Measurements from ENCODE around the gene GPR39. TPM values are rescaled to one million over a fixed set of nuclear protein-coding genes. Genes with fewer than 3 reads are reported as not detected.

The GPR39 gene
- total RNA-seq, 4 donors from 2014 or later: 0.72 to 1.6 (median 1.4) TPM

DNA sequence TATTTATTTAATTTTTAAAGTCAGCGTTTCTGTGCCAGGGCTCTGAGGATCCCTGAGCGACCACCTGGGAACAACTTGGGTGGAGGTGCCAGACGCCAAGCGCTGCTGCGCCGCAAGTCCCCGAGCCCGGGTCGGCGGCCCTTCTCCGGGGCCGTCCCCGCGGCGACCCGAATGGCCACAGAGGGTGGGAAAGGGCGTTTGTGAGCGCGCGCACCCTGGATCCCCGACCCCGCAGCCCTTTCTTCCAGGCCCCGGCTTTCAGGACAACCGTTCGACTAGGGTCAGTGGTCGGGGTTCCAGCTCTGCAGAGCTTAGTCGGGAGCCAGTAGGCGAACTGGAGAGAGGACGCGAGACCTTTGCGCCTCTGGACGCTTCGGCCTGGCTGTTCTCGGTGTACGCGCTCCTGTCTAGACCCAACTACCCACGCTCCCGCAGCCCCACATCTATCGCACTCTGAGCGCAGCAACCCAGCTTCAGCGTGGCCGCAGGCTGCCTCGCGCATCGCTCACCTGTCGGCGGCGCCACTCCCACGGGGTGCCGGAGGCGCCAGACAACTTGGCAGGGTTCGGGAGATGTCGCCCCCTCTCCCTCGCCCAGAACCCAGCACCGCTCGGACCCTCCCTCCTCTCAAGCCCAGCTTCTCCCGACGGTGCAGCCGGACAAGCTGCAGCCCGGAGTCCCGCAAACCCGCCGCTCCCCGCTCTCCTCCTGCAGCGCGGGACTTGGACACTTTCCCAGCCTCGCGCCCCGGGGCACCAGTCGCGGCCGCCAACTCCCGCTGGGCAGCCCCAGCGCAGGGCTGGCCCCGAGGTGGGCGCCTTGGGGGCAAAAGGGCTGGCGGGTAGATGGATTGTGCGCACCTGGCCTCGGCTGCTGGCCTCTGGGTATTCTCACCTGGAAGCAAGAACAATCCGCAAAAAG lies 252.6 kb downstream of the GPR39 start:
- Histone ChIP-seq H3K9me3 (no peaks in the 10 kb centered on the region), H3K27ac (no peak overlapping the region), H3K4me3 (peak overlapping the region; percentile 48), H3K36me3 (no peaks in the 10 kb centered on the region), H3K27me3 (peaks cover 43% of the 10 kb centered on the region), H3K4me1 (peaks cover 33% of the 10 kb centered on the region)
- DNase-seq (ENCODE audit: low spot score in 2 of 2): no peak
- WGBS: 1% methylated on average over 30 of the region's 80 CpGs
- TF ChIP-seq POLR2AphosphoS5 (IDR thresholded peaks at IDR 0.05) (no peak), POLR2A (IDR thresholded peaks at IDR 0.05) (no peak), EP300 (IDR thresholded peaks at IDR 0.05) (no peak)
- TF ChIP-seq, protein P1, sequence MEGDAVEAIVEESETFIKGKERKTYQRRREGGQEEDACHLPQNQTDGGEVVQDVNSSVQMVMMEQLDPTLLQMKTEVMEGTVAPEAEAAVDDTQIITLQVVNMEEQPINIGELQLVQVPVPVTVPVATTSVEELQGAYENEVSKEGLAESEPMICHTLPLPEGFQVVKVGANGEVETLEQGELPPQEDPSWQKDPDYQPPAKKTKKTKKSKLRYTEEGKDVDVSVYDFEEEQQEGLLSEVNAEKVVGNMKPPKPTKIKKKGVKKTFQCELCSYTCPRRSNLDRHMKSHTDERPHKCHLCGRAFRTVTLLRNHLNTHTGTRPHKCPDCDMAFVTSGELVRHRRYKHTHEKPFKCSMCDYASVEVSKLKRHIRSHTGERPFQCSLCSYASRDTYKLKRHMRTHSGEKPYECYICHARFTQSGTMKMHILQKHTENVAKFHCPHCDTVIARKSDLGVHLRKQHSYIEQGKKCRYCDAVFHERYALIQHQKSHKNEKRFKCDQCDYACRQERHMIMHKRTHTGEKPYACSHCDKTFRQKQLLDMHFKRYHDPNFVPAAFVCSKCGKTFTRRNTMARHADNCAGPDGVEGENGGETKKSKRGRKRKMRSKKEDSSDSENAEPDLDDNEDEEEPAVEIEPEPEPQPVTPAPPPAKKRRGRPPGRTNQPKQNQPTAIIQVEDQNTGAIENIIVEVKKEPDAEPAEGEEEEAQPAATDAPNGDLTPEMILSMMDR (IDR thresholded peaks at IDR 0.05): no peak

DNA sequence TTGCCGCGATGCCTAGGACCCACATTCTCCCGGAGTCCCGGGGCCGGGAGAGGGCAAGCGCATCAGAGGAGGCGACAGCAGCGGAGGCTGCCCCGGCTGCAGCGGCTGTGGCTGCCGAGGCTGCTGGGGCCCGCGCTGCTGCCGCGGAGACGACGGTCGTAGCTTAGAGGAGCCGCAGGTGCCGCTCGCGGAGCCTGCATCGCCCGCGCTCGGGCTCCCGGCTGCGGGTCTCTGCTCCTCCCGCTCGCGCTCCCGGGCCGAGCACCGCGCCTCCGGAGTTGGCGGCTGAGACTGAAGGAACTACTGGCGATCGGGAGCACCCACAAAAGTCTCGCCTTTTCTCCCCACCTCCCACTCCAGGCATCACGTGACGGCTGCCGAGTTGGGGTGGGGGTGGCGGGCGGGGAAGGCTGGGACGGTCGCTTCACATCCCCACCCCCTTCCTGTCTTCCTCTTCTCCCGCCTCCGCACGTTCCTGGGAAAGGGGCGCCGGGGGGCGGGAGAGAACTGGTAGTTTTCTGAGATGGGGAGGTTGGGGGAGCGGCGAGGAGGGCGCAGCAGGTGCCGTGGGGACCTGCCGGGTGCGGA lies 253.4 kb downstream of the GPR39 start, which contains the start of gene LYPD1:
Gene LYPD1 (minus strand): TSS at position 298 of the 588 bp plus-strand sequence. CDS start 273 bp downstream, at position 25.
- H3K36me3 ChIP-seq: no peaks in the 10 kb centered on the region
- H3K4me3 ChIP-seq: peak within 1 kb of the TSS; percentile 48
- WGBS: 0% methylated on average over 25 of the region's 59 CpGs
- no peak for TF ChIP-seq POLR2A (IDR thresholded peaks at IDR 0.05)
- TF ChIP-seq, protein P1 (IDR thresholded peaks at IDR 0.05): no peak
- no peak for TF ChIP-seq EP300 (IDR thresholded peaks at IDR 0.05)
- TF ChIP-seq POLR2AphosphoS5 (IDR thresholded peaks at IDR 0.05): no peak
- no peak for DNase-seq (ENCODE audit: low spot score in 2 of 2)
- peaks cover 33% of the 10 kb centered on the region for H3K4me1 ChIP-seq
- no peaks in the 10 kb centered on the region for H3K9me3 ChIP-seq
- no peak within 1 kb of the TSS for H3K27ac ChIP-seq
- peaks cover 43% of the 10 kb centered on the region for H3K27me3 ChIP-seq

DNA sequence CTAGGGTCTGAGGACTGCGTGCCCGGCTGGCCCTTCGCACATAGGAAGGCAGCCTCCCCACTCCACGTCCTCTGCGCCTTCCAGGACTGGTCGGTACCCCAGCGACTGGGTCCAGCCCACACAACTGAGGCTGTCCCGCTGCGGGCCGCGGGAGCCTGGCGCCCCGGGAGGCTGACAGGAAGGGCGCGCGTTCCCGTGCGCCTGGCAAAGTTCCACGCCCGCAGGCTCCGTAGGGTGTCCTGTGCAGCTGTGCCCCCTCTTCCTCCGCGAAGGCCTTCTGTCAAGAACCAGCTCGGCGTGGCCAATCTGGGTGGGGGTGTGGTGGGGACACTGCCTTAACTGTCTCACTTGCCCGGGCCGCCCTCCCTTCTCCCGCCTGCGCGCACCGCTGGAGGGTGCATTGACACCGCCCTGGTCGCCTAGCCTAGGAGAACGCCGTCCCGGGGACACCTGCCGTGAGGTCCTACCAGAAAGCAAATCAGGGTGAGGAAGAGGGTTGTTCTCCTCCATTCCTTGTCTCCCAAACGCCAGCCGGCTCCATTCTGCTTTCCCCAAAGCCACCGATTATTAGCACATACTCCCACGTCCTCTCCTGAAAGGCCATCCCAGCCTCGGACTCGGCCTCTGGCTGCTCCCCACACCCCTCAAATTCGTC lies 254.0 kb downstream of the GPR39 start:
- Histone ChIP-seq H3K4me1 (peaks cover 33% of the 10 kb centered on the region), H3K27ac (no peak overlapping the region), H3K4me3 (peak overlapping the region; percentile 48), H3K36me3 (no peaks in the 10 kb centered on the region), H3K9me3 (no peaks in the 10 kb centered on the region), H3K27me3 (peaks cover 43% of the 10 kb centered on the region)
- DNase-seq (ENCODE audit: low spot score in 2 of 2): no peak
- TF ChIP-seq EP300 (IDR thresholded peaks at IDR 0.05): no peak
- no peak for TF ChIP-seq POLR2A (IDR thresholded peaks at IDR 0.05)
- TF ChIP-seq, protein P1 (IDR thresholded peaks at IDR 0.05): no peak
- no peak for TF ChIP-seq POLR2AphosphoS5 (IDR thresholded peaks at IDR 0.05)
- WGBS: 11% methylated on average over 33 of the region's 44 CpGs

DNA sequence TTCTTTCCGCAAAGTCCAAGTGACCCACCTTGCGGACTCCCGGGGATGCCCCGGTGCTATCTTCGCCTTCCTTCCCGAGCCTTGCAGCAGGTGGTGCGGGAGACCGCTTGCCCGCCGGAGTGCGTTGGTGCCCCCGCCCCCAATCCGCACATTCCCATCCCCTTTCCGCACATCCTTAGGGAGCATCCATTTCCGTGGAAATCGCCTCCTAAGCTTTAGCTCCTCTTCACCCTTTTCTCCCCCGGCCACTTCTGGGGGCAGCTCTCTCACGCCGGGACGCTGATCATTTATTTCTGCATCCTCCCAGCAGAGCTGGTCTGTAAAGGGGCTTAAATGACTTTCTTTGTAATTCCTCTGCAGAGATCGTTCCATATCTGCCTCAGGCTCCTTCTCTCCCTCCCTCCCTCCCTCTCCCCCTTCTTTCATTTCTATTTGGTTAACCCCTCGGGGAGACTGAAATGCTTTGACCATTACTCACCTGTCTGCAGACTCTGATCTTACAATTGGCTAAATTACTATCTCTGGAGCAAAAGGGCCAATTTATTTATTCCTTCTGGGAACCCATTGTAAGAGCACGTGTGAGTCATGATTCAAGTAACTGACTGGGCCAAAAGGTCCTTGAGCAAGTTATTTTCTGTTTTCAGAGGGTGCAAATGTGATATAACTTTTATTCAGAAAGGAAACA lies 254.7 kb downstream of the GPR39 start:
- no peak for TF ChIP-seq EP300 (IDR thresholded peaks at IDR 0.05)
- no peak for TF ChIP-seq POLR2A (IDR thresholded peaks at IDR 0.05)
- peaks cover 43% of the 10 kb centered on the region for H3K27me3 ChIP-seq
- no peaks in the 10 kb centered on the region for H3K36me3 ChIP-seq
- no peak overlapping the region for H3K27ac ChIP-seq
- DNase-seq (ENCODE audit: low spot score in 2 of 2): no peak
- peak overlapping the region; percentile 48 for H3K4me3 ChIP-seq
- 42% methylated on average over 23 of the region's 23 CpGs for WGBS
- peaks cover 33% of the 10 kb centered on the region for H3K4me1 ChIP-seq
- H3K9me3 ChIP-seq: no peaks in the 10 kb centered on the region

DNA sequence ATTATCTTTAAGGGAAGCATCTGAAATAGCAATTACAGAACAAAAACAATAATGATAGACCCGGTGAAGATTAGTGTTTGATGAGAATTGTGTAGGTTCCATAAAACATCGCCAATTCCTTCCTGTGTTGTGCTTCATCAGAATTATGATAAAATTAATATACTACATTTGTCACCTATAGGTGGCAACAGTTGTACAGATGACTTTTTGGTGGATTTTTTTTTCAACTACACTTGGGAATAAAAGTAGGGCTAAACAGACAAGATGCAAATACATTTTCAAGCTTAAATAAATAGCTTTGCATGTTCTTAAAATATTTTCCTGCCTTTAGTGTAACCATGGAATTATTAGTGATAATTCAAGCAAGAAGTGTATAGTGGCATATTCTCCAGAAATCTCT lies 260.4 kb downstream of the GPR39 start:
- no peak for TF ChIP-seq POLR2A (IDR thresholded peaks at IDR 0.05)
- TF ChIP-seq EP300 (IDR thresholded peaks at IDR 0.05): no peak
- TF ChIP-seq, protein P1 (IDR thresholded peaks at IDR 0.05): no peak
- TF ChIP-seq POLR2AphosphoS5 (IDR thresholded peaks at IDR 0.05): no peak
- Histone ChIP-seq H3K4me3 (no peak overlapping the region), H3K27me3 (no peaks in the 10 kb centered on the region), H3K4me1 (no peaks in the 10 kb centered on the region), H3K9me3 (no peaks in the 10 kb centered on the region), H3K36me3 (no peaks in the 10 kb centered on the region), H3K27ac (no peak overlapping the region)
- WGBS: 71% methylated on average over 2 of the region's 2 CpGs
- no peak for DNase-seq (ENCODE audit: low spot score in 2 of 2)
